DLD1 (cell line): ENCODE results near the gene TBC1D24.

Experiments used
- in situ Hi-C: cut with HindIII; loops from 2 replicates; pipeline ENCODE4 v1.10.0; 2017; ENCODE audit warnings: low sequenced_read_pairs

TBC1D24 gene

DNA sequence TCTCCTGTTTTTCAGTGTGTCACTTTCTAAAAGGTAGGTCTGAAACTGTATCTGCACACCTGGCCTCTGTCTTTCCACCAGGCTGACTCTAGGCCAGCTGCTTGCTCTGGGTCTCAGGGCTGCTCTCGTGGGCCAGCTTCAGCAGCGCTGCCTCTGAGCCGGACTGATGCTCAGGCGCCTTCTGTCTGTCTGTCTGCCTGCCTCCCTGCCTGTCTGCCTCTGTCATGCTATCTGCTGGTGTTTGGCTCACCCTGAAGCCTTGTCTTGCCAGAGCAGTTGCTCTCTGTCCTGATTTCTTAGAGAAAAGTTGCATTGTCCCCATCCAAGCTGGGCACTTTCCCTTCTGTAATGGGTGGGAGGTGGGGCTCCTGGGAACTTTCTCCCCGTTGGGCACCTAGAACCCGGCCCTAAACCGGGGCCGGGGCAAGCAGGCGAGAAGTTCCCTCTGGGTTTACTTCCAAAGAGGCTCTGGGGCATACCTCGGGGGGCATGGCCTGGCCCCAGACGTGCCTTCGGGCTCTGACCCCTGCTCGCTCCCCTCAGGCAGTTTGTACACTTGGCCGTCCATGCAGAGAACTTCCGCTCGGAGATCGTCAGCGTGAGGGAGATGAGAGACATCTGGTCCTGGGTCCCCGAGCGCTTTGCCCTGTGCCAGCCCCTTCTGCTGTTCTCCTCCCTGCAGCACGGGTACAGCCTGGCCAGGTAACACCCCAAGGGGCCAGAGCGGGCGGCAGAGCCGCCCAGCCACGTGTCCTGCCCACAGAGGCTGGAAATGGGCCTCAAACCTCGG, 23.0 kb downstream of the TBC1D24 start:
- in situ Hi-C loops, result no loop called here

DNA sequence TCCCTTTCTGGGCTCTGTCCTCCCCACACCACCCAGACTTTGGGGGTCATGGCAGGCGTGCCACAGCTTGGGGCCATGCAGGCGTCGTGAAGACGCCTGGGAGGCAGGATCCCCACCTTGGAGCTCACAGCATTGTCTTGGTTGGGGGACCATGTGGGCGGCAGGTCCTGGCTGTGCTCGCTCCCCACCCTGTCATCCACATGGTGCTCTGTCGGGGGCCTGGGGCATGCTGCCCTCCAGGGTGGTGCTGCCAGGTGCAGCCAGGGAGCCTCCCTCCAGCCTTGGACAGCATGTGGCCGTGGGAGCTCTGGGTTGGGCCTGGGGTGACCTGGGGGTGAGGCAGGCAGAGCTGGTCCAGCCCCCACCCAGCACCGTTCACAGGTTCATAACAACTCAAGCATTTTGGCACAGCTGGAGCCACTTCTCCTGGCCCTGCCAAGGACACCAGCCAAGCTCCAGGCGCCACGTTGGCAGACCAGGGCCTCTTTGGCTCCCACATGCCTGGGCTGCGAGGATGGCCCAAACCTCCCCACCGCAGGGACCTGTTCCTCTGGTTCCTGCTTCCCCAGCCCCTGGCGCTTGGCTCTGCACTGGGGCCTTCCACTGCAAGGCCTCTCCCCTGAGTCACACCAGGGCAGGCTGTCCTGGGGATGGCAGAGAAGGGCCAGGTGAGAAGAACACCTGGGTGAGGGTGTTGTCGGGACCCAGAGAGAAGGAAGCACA, 23.8 kb downstream of the TBC1D24 start:
- in situ Hi-C loops, result no loop called here

DNA sequence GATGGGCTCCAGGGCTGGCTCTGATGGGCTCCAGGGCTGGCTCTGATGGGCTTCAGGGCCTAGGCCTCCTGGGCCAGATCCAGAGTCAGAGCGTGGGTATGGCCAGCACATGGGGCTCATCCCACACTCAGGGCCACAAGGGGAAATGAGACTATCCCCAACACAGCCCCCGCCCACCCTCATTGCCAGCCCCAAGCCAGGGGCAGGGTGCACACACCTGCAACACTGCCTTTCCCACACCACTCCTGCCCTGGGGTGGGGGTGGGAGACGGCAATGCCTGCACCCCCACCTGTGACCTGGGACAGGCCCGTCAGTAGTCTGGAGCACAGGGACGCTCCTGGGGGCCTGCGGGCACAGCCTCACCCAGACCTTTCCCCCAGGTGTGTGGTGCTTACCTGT, 24.5 kb downstream of the TBC1D24 start:
- in situ Hi-C loops, result no loop called here

DNA sequence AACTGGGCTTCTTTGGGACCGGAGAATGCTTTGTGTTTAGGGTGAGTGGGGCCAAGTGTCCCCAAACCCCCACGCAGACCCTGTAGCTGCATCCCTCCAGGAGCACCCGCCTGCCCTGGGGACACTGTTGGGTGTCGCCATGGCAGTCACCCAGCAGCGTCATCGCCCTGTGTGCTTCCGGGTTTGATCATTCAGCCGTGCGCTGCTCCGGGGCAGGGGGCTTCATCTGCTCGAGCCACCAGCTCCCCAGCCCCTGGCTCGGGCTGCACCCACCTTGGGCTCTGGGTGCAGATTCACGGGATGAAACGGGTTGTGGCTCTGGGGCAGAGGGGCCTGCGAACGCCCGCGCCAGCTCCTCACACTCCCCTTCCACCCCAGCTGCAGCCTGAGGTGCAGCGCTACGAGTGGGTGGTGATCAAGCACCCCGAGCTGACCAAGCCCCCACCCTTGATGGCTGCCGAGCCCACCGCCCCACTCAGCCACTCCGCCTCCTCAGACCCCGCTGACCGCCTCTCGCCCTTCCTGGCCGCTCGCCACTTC, 25.0 kb downstream of the TBC1D24 start:
- in situ Hi-C loops, result loop anchor here (10.0 kb wide), 1 partner anchor 115 kb away; no protein-coding TSS in a partner anchor

DNA sequence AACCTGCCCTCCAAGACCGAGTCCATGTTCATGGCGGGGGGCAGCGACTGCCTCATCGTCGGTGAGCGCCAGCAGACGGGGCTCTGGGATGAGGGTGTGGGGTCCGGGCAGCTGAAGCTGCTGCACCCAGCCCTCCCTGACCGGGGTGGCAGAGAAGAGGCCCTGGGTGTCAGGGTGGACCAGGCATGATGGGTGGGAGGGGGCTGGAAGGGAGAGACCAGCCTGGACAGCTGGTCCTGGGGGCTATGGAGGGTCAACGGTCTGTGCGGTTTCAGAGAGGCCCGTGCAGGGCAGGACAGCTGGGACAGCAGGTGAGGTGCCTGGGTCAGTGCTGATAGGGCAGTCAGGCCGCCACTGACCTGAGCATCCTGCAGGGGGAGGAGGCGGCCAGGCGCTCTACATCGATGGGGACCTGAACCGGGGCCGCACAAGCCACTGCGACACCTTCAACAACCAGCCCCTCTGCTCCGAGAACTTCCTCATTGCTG, 25.5 kb downstream of the TBC1D24 start:
- in situ Hi-C loops, result loop anchor here (10.0 kb wide), 1 partner anchor 116 kb away; no protein-coding TSS in a partner anchor

DNA sequence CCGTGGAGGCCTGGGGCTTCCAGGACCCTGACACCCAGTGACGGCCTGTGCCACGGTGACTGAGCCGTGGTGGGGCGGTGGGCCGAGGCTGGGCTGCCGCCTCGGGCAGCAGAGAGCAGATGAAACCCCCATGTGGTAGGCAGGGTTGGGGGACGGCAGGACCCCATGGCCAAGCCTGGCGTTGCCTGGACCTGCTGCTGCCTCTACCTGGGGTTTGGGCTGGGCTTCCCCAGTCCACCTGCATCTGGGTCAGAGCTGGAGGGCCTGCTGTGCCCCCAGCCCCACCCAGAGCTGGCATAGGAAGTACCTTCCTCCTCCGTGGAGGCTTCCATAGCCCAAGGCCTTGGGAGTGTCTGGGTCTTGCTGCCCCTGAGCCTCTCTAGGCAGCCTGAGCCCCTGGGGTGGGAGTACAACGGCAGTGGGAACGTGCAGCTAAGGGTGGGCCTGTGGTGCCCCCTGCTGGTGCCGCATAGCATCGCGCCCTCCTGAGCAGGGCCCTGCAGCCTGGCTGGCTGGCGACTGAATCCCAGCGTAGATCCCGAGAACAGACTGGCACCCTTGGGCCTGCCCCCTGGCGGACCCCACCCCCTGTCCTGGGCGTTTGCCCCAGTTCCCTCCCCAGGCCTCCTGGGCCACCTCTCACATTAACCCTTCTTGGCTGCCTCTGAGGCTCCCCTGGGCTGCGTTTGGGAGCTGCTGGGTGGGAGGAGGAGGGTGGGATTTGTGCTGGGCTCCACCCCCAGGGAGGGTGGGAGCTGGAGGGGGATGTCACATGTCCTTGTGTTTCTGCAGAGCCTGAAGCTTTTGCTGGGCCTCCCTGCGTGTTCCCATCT, 26.2 kb downstream of the TBC1D24 start:
- in situ Hi-C loops, result loop anchor here (10.0 kb wide), 1 partner anchor 116 kb away; no protein-coding TSS in a partner anchor

DNA sequence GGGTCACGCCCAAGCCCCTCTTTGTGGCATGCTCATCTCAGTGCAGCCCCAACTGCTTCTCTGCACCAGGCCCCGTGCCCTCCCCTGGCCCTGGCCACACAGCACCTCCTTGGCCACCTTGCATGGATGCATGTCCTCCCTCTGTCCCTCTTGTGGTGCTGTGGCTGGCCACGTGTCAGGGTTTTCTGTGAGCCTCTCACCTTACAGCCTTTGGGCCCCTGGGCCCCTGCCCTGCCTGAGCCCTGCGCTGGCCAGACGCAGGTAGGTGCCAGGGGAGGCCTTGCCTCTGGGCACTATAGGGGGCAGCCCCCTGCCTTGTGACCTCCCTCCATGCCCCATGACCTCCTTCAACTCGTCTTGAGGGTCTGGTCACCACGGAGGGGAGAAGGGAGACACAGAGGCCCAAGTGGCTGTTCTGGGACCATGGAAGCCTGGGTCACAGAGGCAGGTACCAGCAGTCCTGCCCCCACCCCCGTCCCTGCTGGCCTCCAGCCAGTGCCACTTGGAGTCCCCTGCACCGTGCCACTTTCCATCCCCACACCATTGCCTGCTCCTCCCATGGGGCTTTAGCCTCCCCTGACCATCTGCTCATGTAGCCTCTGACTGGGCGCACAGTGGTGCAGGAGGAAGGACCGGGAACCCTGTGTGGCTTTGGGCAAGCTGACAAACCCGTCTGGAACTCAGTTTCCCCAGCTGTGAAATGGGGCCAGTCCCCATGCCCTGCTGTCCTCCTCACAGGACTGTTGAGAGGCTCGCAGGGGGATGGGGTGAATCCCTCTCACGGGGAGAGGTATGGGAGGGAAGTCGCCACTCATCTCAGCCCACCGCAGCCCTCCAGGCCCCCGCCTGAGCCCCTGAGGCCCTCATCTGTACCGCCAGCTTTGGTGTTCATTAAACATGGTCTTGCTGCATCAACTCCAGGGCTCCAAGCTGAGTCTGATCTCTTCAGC, 27.3 kb downstream of the TBC1D24 start:
- in situ Hi-C loops, result loop anchor here (10.0 kb wide), 1 partner anchor 117 kb away; no protein-coding TSS in a partner anchor

DNA sequence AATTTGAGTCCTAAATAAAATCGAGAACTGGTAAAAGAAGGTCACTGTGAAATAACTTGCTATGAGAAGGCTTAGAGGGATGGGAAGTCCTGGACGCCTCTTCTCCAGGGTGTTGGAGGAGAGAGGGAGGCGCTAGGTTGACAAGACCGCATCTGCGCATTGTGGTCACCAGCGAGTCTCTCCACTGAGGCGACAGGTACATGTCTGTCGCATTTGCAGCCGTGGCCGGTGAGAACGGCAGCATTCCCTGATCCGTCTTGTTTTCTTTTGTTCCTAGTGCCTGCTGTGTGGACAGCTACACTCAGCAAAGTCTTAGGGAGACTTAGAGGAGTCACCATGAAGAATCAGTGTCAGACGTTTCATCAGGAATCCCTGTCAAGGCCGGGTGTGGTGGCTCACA, 30.8 kb downstream of the TBC1D24 start:
- in situ Hi-C loops, result loop anchor here (10.0 kb wide), 1 partner anchor 121 kb away; no protein-coding TSS in a partner anchor

DNA sequence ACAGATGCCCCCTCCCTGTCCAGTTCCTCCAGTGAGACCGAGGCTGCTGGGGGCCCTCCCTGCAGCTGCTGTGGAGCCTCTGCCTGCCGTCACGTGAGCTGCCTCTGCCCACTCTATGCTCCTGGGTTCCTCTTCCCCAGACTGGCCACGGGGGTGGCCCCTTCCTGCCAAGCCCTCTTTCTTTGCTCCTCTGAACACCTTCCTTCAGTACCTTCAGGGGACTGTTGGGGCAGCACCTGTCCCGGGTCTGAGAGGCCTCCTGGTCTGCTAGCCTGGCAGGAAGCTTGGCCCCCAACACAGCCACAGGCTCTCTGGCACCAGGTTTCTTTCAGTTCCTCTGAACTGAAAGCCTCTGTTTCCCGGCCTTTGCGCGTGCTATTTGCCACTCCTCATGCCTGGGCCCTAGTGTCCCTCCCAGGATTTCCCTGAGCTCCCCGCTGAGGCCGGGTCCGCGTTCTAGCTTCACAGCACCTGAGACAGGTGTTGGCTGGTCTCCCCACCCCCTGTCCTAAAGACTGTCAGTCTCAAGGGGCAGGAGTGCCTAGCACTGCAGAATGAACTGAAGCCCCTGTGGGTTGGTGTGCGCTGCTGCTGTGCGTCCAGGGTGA, 32.2 kb downstream of the TBC1D24 start:
- in situ Hi-C loops, result loop anchor here (10.0 kb wide), 1 partner anchor 122 kb away; no protein-coding TSS in a partner anchor

DNA sequence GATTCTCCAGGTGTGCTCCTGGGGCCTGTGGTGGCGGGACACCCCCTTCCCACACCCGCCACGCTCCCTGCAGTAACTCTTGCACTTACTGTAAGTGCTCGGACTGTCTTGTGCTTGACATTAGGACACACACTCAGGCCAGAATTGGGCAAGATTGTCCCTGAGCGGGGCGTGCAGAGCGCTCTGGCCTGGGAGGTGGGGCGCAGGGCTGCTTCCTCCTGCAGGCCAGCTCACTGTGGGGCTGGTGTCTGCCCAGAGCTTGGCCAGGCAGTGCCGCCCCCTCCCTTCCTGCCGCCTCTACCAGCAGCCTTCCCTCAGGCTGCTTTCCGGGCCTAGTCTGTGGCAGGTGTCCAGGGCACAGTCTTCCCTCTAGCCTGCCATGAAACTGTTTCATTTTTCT, 32.7 kb downstream of the TBC1D24 start:
- in situ Hi-C loops, result loop anchor here (10.0 kb wide), 1 partner anchor 123 kb away; no protein-coding TSS in a partner anchor

DNA sequence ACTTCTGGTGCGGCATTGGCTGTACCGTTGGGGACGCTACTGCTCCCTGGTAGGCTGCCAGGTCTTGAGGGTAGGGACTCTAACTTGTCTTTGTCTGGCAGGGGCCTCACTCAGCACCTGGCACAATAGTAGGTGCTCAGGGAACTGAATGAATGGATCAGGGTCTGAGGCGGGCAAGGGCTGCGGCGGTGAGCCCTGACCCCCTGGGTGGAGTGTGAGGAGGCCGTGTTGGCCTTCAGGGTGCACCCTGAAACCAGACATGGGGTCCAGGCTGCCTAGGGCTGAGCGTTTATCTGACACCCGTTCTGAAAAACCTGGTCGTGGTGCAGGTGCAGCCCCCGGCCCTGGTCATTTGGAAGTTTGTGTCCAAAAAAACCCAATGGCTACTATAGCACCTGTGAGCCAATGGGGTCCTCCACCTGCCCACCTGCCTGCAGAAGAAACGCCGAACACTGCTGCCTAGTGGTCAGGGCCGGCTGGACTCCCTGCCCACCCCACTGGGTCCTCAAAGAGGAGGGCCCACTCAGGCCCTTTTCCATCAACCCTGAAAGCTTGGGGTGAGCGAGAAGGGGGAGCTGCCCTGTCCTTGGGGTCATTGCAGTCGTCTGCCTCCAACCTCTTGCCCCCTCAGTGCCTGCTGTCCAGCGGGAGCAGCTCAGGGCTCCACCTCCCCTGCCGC, 33.9 kb downstream of the TBC1D24 start:
- in situ Hi-C loops, result loop anchor here (10.0 kb wide), 1 partner anchor 124 kb away; no protein-coding TSS in a partner anchor

DNA sequence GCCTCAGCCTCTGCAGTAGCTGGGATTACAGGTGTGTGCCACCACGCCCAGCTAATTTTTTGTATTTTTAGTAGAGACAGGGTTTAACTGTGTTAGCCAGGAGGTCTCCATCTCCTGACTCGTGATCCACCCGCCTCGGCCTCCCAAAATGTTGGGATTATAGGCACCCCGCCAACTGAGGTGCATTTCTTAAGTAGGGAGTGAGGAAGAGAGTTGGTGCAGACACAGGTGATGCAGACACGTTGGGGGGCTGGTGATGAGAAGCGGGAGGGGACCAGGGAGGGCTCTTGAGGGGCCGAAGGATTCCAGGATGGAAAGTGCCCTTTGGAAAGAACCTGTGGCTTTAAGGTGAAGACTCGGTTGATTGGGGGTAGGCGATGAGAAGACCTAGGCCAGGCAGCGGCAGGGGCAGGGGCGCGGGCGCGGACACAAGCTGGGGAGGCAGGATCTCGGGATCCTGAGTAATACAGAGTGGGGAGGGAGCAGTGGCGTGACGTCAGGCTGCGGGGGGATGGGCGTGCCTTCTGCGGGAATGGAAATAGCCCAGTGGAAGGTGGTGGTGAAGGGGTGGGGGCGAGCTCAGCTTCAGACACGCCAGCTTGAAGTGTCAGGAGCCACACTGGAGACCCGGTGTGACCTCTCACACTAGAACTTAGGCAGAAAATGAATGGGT, 36.3 kb downstream of the TBC1D24 start:
- in situ Hi-C loops, result no loop called here

DNA sequence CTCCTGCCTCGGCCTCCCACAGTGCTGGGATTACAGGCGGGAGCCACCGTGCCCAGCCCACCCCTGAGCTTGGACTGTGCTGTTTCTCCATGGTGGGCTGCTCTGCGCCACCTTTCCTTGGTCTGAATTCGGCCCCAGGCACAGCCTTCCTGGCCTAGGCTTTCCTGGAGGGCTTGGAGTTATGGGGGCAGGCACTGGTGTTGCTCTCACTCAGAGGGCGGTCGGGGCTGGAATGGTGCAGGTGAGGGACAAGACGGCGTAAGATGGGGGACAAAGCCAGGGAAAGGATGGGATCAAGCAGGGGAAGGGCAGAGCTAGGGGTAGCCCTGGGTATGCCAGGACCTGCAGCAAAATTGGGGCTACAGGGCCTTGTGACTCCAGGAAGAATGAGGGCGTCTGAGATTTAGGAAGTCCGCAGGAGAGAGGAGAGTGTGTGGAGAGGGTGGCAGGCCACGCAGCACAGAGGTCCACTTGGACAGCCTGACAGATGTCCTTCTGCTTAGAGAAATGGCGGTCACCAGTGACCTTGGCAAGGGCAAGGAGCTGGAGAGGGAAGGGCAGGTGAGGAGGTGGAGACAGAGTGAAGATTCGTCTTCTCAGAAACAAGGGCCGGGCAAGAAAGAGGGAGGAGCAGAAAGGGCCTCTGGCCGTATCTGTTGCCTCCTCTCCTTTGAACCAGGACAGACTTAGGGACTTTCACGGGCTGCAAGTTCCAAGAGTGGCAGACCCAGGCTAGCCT, 37.2 kb downstream of the TBC1D24 start:
- in situ Hi-C loops, result no loop called here

DNA sequence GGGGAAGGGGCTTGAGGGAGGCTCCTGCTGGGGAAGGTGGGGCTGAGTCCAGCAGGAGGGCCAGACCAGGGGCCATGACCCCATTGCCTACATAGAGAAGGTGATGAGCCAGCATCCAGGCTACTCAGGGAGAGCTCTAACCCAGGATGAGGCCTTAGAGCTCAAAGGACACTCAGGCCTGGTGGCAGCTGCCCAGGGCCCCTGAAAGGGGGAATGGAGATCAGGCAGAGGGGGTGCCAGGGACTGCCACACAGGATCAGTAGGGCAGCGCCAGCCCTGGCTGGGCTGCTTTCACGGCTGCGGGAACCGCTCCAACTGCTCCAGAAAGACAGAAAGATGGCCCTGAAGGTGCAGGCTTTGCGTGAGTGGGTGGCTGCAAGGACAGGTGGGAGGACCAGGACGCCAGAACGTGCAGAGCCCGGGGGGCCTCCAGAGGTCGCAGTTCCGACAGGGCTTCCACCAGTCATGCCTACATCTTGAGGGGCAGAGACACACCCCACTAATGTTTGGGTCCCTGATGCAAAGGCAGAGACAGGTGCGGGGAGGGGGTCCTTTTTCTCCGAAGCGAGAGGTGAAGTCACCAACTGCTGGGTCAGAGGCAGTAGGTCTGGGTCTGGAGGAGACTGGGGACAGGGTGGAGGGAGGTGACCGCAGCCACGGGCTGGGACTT, 37.9 kb downstream of the TBC1D24 start:
- in situ Hi-C loops, result no loop called here

DNA sequence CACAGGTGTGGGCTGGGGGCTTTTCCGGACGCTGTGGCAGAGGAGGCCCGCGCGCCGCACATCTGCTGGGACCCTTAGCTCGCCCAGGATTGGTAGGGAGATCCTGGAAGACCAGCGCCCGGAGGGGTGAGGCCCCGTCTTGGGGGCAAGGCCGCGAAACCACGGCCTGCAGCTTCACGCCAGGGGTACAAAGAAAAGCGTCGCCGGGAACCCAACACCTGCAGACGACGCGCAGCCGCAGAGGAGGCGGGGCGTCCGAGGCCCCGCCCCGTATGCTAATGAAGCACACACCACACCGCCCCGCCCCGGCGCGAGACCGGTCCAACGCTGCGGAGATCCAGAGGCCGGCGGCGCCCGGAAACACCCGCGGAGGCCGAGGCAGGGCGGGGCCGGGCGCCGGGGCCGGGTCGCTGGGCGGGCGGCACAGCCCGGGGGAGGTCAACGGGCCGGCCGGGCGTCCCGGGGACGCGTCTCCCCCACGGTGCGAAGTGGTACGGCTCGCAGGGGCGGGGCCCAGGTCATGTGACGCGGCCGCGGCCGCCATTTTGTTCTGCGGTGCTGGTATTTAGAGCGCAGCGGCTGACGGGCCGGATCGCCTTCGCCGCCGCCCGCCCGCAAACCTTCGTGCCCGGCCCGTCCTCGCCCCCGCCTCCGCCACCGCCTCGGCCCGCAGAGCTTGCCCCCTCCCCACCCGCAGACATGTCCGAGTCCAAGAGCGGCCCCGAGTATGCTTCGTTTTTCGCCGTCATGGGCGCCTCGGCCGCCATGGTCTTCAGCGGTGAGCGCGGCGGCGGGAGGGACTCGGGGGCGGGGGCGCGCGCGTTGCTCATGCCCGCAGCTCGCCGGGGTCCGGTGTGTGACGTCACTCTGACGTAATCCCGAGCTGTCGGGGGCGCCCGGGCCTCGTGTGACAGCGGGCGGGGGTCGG, 38.7 kb downstream of the TBC1D24 start, which contains the start of gene ATP6V0C:
Gene ATP6V0C (plus strand): TSS at position 548 of the 928 bp plus-strand sequence. CDS start 152 bp downstream, at position 700.
- in situ Hi-C loops, result no loop called here
